Activated CD4-positive, alpha-beta T cell treated with anti-CD3 and anti-CD28 coated beads, Interleukin-2, amount 50 U/mL, for 24 hours (primary cell): Measurements from ENCODE around the gene HHIPL1.

Source experiments
- DNase-seq, 2 donors: peaks; one replicate each; pipeline ENCODE4 v3.0.0-alpha.2; 2020; ENCODE audit warnings: low read depth in 1 of 2, low spot score in 1 of 2

The HHIPL1 gene

DNA sequence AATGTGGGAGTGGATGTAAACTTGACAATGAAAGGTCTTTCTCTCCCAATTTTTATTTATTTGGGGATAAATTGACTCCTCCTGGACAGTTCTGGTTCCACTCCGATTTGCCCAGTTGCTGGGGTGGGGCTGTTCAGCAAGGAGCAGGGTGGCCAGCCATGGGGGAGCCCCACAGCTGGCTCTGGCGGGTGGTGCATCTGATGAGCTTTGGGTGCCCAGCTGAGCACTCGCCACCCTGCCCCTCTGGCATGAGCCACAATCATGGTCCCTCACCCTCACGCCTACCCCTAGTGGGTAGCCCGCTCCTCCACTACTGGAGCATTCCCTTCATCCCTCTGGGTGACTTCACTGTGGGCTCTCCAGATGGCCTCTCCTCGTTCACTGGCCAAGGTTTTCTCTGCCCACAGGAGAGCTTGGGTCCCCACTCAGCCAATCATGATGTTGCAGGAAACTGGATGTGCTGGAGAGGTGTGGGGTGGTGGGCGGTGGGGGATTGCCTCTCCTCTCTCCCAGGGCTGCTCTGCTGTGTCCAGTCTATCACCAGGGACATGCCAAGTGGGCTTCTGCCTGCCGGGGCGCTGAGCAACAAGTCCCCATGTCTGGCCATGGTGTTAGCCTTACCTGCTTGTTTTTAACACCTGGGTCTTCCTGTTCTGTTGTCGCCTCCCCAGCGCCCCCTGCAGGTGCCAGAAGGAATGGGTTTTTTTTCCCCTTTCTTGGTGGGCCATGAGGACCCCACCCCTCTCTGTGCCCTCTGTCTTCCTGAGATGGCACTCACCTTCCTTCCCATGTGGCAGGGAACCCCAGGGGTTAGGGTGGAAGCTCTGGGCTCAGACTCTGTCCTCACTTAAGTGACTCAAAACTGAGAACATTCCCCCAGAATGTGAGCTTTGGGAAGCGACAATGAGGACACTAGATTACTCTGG, 42.6 kb downstream of the HHIPL1 start:
- DNase-seq, result no peak

DNA sequence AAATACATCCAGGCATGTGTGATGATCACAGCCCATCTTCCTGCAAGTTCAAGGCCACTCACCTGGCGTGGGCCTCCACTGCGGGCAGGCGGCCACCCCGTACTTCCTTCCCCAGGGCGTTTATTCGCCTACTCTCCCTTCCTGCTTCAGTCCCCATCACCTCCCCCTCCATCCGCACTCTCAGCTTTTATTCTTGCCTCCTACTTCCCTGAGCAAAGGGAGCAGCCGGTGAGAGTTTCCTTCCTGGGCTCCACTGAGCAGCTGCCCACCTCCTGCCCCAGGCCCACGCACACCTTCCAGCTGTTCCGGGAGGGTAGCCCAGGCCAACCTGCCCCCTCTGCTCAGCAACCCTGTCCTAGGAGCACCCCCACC, 43.3 kb downstream of the HHIPL1 start:
- no peak for DNase-seq

GRCh38 chr14:99688629-99689028, 43.7 kb downstream of the HHIPL1 start:
- DNase-seq, result no peak

GRCh38 chr14:99689266-99690236, 44.6 kb downstream of the HHIPL1 start:
- DNase-seq, result no peak

DNA sequence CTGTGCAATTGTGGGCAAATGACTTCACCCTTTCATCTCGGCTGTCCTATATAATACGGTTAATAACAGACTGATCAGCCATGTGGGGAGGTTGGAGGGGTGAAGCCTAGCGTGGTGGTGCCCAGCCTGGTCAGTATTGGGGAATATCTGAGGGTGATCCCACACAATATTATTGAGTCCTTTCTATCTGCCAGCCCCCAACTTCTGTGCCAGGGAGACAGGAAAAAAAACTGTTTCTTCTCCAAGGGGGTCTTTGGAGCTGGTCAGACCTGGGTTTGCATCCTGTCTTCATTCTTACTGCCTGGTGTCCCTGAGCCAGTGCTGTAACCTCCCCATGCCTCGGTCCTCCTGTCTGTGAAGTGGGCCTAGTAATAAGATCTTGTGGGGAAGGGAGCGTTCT, 45.7 kb downstream of the HHIPL1 start:
- no peak for DNase-seq

GRCh38 chr14:99691111-99691885, 46.4 kb downstream of the HHIPL1 start:
- DNase-seq, result no peak

- DNase-seq, result no peak
These were observed 49.0 kb downstream of the HHIPL1 start for GRCh38 chr14:99693918-99694317.

DNA sequence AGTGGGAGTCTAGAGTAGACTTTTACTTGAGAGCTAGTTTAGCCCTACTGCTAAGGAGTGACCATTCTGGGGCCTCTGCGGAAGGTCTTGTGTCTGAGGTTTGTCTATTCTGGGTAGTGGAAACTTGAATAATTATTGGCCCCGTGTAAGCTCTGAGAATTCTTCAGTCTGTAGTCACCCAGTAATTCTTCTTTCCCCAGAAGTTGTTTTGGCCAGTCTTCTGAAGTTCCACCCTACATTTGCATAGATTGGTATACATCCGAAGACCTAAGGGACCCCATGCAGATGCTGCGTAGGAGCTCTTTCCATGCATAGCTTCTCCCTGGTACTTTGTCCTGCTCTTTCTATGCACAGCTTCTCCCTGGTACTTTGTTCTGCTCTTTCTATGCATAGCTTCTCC, 52.0 kb downstream of the HHIPL1 start:
- no peak for DNase-seq

- DNase-seq, result no peak
These were observed 53.3 kb downstream of the HHIPL1 start for GRCh38 chr14:99698236-99698635.

DNA sequence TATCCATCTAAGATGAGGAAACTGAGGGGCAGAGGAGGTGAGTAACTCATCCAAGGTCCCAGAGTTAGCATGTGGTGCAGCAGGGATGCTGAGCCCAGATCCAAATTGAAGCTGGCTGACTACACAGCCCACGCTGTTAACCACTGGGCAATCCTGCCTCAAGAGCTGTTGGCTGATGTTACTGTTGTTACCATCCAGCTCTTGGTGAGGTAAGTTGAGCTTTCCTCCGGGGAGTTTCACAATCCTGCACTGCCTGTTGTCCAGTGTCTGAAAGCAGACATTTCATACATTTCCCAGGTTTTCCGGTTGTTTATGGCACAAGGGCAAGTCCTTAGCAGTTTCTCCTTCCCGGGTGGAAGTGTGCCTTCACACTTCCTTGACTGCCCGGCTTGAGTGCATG, 53.7 kb downstream of the HHIPL1 start:
- no peak for DNase-seq

GRCh38 chr14:99699085-99699760, 54.3 kb downstream of the HHIPL1 start:
- no peak for DNase-seq

GRCh38 chr14:99699861-99700260, 54.9 kb downstream of the HHIPL1 start:
- no peak for DNase-seq

DNA sequence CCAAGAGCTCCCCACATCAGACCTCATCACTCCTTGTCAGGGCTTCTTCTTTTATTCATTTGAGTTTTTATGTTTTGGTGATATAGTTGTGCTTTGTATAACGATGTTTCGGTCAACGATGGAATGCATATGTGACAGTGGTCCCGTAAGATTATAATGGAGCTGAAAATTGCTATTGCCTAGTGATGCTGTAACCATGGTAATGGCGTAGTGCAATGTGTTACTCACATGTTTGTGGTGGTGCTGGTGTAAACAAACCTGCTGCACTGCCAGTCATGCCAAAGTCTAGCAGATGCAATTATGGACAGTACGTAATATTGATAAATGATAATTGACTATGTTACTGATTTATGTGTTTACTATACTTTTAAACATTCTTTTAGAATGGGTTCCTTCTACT, 55.5 kb downstream of the HHIPL1 start:
- no peak for DNase-seq

DNA sequence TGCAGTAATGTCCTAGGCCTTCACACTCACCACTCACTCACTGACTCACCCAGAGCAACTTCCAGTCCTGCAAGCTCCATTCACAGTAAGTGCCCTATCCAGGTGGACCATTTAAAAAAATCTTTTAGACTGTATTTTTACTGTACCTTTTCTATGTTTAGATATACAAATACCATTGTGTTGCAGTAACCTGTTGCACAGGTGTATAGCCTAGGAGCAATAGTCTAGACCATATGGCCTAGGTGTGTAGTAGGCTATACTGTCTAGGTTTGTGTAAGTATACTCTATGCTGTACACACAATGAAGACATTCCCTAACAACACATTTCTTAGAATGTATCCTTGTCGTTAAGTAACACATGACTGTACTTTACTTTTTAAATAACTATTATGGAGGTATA, 56.3 kb downstream of the HHIPL1 start:
- DNase-seq, result no peak

DNA sequence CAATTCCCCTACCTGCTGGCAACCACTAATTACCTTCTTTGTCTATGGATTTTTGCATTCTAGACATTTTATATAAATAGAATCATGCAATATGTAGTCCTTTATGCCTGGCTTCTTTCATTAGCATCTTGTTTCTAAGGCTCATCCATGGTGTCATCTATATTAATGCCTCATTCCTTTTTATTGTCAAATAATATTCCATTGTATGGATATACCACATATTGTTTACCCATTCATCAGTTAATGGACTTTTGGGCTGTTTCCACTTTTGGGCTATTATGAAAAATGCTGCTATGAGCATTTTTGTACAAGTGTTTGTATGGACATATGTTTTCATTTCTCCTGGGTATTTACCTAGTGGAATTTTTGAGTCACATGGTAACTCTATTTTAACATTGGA, 57.2 kb downstream of the HHIPL1 start:
- DNase-seq, result no peak

- no peak for DNase-seq
These were observed 58.5 kb downstream of the HHIPL1 start for GRCh38 chr14:99703381-99703780.

DNA sequence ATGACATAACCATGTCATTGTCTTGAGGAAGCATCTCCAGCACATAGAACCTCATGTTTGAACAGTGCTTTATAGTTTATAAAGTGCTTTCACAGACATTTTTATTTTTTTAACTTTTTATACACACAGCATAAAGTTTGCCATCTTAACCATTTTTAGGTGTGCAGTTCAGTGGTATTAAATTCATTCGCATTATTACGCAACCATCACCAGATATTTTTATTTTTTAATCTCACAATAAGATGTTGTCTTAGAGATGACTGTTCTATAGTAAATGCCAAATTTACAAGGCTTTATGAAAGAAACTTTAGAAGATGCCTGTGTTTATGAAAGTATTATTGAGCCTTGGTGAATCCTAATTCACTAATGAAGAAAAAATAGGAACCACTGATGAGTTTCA, 59.1 kb downstream of the HHIPL1 start:
- DNase-seq, result no peak

- DNase-seq, result no peak
These were observed 61.4 kb downstream of the HHIPL1 start for GRCh38 chr14:99706107-99706900.

DNA sequence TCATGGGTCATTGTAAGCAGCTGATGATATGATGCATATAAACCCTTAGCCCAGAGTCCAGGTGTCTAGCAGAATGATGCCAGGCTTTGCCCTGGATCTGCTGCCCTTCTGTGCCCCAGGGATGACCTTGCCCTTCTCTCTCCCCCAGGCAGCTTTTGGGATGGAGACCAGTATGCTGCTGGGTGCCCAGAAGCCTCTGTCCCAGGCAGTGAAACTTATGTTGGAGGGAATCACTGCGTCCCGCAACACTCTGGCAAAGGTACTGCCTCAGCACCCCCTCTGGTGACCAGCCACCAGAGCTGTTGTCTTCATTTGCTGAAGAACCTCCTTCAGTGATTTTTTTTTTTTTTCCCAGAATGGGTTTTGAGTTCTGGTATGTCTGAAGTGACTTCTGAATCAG, 62.5 kb downstream of the HHIPL1 start:
- no peak for DNase-seq

DNA sequence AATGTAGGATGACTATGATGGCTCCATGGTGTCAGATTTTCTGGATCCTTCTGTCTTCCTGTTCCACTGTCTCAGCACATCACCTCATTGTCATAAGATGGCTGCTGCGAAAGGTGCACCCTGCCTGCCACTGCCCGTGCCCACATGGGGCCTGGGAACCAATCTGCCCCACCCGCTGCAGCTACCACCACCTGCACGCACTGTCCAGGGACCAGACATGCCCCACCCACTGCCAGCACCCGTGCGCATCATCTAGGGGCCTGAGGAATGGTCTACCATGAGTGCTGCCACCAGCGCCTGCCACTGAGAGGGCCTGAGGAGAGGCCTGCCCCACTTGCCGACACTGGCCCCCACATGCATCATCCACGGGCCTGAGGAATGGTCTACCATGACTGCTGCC, 63.0 kb downstream of the HHIPL1 start:
- no peak for DNase-seq
